ENCODE data around the gene DOCK8.

DNA sequence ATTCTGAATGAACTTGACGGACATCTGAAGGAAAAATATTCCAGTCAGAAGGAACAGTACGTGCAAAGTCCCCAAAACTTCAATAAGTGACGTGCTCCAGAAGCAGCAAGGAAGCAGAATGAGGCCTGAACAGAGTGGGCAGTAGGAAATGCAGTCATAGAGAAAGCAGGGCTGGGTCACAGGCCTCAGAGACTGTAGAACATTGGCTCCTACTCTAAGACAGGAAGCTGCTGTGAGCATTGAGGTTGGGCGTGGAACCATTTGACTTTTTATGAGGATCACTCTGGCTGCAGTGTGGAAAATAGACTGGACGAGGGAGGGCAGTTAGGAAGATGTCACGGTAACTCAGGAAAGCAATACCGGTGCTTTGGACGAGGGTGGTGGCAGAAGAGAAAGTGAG lies 64.0 kb downstream of the DOCK8 start:
- TF ChIP-seq, protein P1, sequence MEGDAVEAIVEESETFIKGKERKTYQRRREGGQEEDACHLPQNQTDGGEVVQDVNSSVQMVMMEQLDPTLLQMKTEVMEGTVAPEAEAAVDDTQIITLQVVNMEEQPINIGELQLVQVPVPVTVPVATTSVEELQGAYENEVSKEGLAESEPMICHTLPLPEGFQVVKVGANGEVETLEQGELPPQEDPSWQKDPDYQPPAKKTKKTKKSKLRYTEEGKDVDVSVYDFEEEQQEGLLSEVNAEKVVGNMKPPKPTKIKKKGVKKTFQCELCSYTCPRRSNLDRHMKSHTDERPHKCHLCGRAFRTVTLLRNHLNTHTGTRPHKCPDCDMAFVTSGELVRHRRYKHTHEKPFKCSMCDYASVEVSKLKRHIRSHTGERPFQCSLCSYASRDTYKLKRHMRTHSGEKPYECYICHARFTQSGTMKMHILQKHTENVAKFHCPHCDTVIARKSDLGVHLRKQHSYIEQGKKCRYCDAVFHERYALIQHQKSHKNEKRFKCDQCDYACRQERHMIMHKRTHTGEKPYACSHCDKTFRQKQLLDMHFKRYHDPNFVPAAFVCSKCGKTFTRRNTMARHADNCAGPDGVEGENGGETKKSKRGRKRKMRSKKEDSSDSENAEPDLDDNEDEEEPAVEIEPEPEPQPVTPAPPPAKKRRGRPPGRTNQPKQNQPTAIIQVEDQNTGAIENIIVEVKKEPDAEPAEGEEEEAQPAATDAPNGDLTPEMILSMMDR (IDR thresholded peaks at IDR 0.05): no peak
- no peak for TF ChIP-seq POLR2A (IDR thresholded peaks at IDR 0.05)
